ENCODE data around the gene OTOP1. TPM values are rescaled to one million over a fixed set of nuclear protein-coding genes. Genes with fewer than 3 reads are reported as not detected.

OTOP1 gene
- total and polyA plus RNA-seq, 2 of the 4 experiments (the other 2 are of a cell fraction): not detected

DNA sequence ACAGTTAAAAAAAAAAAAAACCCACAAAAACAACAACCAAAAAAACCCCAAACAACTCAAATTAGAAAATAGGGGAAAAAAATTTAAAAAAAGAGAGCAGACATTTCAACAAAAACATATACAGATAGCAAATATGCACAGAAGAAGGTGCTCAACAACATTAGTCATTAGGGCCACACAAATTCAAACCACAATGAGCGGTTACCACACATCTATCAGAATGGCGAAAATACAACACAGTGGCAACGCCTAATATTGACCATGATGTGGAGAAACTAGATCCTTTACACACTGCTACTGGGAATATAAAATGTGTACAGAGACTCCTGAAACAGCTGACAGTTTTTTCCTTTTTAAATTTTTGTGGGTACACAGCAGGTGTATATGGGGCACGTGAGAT is 43.8 kb upstream of the OTOP1 start:
- no peaks in the 10 kb centered on the region for H4K20me1 ChIP-seq (ENCODE audit: insufficient read depth, low read length)
- WGBS, 2 experiments (ENCODE audit: extremely low coverage in 2 of 2, insufficient read length in 1 of 2): no CpG with 5 or more reads among the region's 4 CpGs
- H2AFZ ChIP-seq (replicated peaks; ENCODE audit: low read length, poor library complexity): no peak overlapping the region
- intact Hi-C loops (cut with micrococcal nuclease): no loop called here
- no peak overlapping the region for H3K27ac ChIP-seq (ENCODE audit: insufficient read depth, low read length)
- H3K14ac ChIP-seq (replicated peaks; ENCODE audit: low read depth, low read length): no peak overlapping the region
- H3K56ac ChIP-seq (ENCODE audit: extremely low read depth, insufficient read depth, low read length): no peak overlapping the region
- TF ChIP-seq RAD21 (IDR thresholded peaks at IDR 0.05; ENCODE audit: low read length): no peak
- TF ChIP-seq SMC3 (IDR thresholded peaks at IDR 0.05; ENCODE audit: low read depth, low read length): no peak
- TF ChIP-seq MXI1 (IDR thresholded peaks at IDR 0.05; ENCODE audit: borderline replicate concordance, low read depth, low read length): no peak
- TF ChIP-seq POLR2A (IDR thresholded peaks at IDR 0.05; ENCODE audit: low read depth, low read length): no peak
- no peak for TF ChIP-seq NFE2L2 (IDR thresholded peaks at IDR 0.05; ENCODE audit: low read depth, low read length)
- no peak for TF ChIP-seq CHD1 (IDR thresholded peaks at IDR 0.05; ENCODE audit: low read depth, low read length)
- TF ChIP-seq, protein P1, sequence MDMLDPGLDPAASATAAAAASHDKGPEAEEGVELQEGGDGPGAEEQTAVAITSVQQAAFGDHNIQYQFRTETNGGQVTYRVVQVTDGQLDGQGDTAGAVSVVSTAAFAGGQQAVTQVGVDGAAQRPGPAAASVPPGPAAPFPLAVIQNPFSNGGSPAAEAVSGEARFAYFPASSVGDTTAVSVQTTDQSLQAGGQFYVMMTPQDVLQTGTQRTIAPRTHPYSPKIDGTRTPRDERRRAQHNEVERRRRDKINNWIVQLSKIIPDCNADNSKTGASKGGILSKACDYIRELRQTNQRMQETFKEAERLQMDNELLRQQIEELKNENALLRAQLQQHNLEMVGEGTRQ (IDR thresholded peaks at IDR 0.05; ENCODE audit: low read depth, low read length): no peak
- no peaks in the 10 kb centered on the region for H3K27me3 ChIP-seq (ENCODE audit: control insufficient read depth, insufficient read depth, low read length)
- in situ Hi-C loops (cut with MboI; ENCODE audit: low sequenced_read_pairs): no loop called here
- H2BK15ac ChIP-seq (ENCODE audit: low read depth, low read length): no peak overlapping the region
- POLR2A ChIA-PET (ENCODE audit: unreplicated experiment): no interaction called here
- no peak overlapping the region for H3K9ac ChIP-seq (ENCODE audit: low read depth, low read length)
- H3K4me3 ChIP-seq (ENCODE audit: insufficient read depth, low read depth, low read length): no peak overlapping the region
- no peak overlapping the region for H2AK5ac ChIP-seq (ENCODE audit: low read depth, low read length)
- ATAC-seq (ENCODE audit: low read depth) (no peak), DNase-seq (no peak)
- no peaks in the 10 kb centered on the region; the same call in 1 of the 2 replicates for H3K4me1 ChIP-seq (ENCODE audit: control insufficient read depth, insufficient read depth, low read length)
- no peak overlapping the region for H3K4me2 ChIP-seq (ENCODE audit: low read depth, low read length)
- H4K8ac ChIP-seq (ENCODE audit: low read depth in 2 of 2, low read length in 2 of 2): no peak overlapping the region
- no peak overlapping the region for H2BK120ac ChIP-seq (ENCODE audit: low read depth, low read length)
- no peak overlapping the region for H3K4ac ChIP-seq (ENCODE audit: low read depth, low read length)
- H4K91ac ChIP-seq (ENCODE audit: insufficient read depth, low read depth, low read length): no peak overlapping the region
- H2BK20ac ChIP-seq (ENCODE audit: low read depth, low read length): no peak overlapping the region
- no peaks in the 10 kb centered on the region for H3K9me1 ChIP-seq (ENCODE audit: insufficient read depth, low read length)
- BruUV-seq (replicated peaks): no TSS peak
- H3K9me3 ChIP-seq (ENCODE audit: control insufficient read depth, insufficient read depth, low read length): no peaks in the 10 kb centered on the region
- no peaks in the 10 kb centered on the region for H3K79me1 ChIP-seq (ENCODE audit: low read depth in 1 of 2, low read length in 2 of 2)
- dilution Hi-C loops (cut with HindIII; ENCODE audit: low sequenced_read_pairs, unreplicated experiment): no loop called here
- H3K23ac ChIP-seq (ENCODE audit: low read depth, low read length): no peak overlapping the region
- CTCF ChIA-PET: no interaction called here
- peaks cover 32% of the 10 kb centered on the region for H3K36me3 ChIP-seq (ENCODE audit: control insufficient read depth, insufficient read depth, low read length)
- H2AK9ac ChIP-seq (replicated peaks; ENCODE audit: low read depth, low read length, poor library complexity): no peak overlapping the region
- H3K18ac ChIP-seq (ENCODE audit: low read depth, low read length): no peak overlapping the region
- H4K5ac ChIP-seq (ENCODE audit: low read depth, low read length): no peak overlapping the region
- no peak overlapping the region for H2BK5ac ChIP-seq (ENCODE audit: low read depth, low read length, poor library complexity, severe bottlenecking)

Measured in IMR-90 (cell line).